NCI-H1694 treated with DMSO at 0.1 percent for 48 hours (cell line): ENCODE results near the gene HNMT.

Experiments
- DNase-seq: peaks from one replicate; lab custom pipeline; 2025; lab: John Stamatoyannopoulos, UW

HNMT gene

GRCh38 chr2:138058427-138058826 lies 94.2 kb downstream of the HNMT start:
- no peak for DNase-seq

DNA sequence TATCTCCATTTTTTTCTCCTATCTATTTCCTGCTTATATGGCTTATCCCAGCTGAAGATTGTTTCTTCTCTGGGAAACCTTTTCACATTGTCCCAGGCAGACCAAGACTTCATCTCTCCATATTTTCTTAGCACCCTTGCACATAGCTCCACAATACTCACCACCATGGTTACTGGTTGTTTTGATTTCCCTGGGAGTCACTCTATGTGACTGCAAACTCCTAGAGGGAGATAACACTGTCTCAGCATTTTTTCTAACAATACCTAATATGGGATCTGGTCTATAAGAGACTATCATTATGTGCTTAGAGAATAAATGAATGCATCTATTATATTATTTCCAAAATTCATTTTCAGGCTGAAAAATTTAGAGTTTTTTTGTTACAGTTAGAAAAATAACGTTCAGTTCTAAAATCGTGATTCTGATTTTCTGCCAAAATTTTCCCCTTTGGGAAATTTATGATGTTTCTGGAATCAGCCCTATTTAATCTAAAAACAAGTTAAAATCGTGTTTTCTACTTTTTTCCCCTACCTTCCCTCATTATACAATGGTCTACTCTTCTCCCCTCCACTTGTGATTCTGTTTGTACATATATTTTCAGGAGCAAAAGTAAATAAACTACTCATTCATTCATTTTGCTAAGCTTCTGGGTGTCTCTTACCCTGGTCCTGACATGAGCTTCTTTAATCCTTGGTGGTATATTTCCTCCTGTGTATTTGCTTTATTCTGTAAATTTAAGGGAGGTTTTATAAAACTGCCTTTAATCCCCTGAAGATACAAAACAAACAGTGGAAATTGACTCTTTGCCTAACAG lies 95.4 kb downstream of the HNMT start:
- DNase-seq, result no peak

DNA sequence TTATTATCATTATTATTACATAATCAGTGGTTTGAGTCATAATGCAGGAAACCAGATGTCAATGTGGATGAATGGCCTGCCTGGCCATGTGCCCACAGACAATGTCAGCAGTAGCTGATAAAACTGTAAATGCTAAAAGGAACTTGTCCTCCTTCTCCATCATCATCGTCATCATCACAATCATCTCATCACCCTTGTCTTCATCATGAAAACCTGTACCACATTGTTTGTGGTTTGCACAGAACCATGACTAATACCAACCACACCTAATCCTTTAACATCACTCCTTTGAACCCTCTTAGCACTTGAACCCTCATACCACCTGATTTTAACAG lies 96.0 kb downstream of the HNMT start:
- DNase-seq, result peak; percentile 24

DNA sequence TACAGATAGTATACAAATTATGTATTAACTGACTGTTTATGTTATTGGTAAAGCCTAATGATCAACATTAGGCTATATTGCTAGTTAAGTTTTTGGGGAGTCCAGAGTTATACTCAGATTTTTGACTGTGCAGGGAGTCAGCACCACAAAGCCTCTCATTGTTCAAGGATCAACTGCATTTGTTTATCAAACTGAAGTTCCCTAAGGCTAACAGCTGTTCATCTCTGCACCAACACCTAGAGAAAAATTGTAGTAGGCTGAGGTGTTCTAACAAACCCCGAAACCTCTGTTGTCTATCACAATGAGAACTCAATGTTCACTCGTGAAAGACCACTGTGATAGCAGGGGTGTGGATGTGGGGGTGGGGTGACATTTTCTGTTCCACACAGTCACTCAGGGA lies 97.7 kb downstream of the HNMT start:
- DNase-seq, result no peak

DNA sequence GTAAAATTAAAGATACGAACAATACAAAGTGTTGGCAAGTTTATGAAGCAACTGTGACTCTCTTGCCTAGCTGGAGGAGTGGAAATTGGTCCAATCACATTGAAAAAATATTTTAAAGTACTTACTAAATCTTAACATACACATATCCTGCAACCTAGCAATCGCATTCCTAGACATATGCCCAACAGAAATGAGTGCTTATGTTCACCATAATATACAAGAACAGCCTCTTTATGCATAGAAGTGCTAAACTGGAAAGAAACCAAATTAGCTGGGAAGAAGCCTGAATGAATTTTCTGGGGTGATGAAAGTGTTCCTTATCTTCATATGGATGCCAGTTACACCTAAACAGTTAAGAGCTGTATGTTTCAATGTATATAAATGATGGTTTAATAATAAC lies 98.9 kb downstream of the HNMT start:
- no peak for DNase-seq
